ENCODE data around the gene GRIK2.

GRIK2 gene

DNA sequence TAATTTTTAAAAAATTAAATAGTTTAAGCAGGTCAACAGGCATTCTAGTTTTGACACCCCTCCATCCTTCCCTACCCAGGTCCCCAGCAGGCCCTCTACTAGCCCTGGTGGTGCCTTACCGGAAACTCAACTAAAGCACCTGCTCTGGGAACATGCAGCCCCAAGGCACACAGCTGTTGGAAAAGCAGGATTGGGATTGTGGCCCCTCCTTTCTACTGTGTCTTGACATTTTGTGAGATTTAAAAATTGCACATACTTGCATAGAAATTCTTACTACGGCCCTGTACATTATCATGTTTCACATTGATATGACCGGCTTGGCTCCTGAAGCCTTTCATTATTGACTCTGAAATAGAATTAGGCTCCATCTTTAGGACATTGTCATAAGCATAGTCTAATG lies 423.2 kb downstream of the GRIK2 start:
- no peak for DNase-seq

- DNase-seq: no peak
These were observed 424.5 kb downstream of the GRIK2 start for GRCh38 chr6:101818051-101818450.

DNA sequence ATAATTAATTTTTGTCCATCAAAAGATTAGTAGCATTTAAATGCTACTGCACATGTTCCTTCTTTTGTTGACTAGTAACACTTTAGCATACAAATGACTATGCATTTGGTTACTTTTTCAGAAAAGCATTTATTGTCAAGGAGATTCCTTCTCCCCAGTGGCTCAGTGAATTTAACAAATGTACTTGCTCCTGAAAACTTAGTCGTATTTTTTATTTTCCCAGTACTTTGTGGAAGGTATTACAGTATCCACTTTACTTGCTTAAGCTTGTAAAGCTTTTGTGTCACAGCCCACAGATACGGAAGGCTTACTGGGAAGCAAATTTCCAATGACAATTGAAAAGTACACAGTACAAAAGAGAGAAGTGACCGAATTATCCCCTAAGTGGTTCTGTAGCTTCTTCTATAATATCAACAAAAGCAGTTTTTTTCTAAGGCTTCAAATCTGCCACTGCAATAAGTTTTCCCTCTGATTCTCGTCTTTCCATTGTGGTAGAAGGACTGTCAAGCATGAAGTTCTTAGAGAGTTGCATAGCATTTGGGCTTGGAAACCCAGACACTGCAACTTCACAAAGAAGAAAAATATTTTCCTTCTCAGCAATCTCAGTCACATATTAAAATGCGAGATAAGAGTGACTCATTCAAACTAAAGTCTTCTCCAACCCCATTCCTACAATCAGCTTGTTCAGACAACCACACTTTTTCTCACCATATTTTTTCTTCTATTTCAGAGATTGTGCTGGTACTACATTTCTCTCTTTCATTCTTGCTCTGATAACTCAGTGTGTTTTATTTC lies 431.2 kb downstream of the GRIK2 start:
- DNase-seq: no peak

DNA sequence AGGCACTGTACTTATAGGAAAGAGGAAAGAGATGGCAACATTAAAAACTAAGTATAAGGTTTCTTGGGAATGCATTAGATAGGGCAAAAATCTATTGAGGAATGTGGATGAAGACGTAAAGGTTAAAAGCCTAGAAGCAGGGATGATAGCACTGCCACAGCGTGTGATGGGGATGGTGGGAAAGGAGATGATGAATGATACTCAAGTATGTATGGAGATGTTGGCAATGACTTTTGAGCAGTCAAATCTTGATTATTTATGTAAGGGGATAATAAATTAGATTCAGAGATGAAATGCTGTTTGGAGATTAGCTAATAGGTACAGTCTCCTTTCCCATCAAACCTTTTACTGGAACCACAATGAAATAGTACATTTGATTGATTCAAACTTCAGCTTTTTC lies 432.8 kb downstream of the GRIK2 start:
- no peak for DNase-seq

GRCh38 chr6:101826678-101827077 lies 433.2 kb downstream of the GRIK2 start:
- DNase-seq: no peak

DNA sequence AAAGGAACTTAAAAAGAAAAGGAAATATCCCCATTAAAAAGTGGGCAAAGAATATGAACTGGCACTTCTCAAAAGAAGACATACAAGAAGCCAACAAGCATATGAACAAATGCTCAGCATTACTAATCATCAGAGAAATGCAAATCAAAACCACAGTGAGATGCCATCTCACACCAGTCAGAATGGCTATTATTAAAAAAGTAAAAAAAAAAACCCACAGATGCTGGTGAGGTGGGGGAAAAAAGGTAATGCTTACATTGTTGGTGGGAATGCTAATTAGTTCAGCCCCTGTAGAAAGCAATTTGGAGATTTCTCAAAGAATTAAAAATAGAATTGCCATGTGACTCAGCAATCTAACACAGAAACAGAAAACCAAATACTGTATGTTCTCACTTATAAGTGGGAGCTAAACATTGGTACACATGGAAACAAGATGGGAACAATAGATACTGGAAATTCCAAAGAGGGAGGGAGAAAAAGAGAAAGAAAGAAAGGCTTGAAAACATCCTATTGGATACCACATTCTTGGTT lies 437.1 kb downstream of the GRIK2 start:
- DNase-seq: no peak

DNA sequence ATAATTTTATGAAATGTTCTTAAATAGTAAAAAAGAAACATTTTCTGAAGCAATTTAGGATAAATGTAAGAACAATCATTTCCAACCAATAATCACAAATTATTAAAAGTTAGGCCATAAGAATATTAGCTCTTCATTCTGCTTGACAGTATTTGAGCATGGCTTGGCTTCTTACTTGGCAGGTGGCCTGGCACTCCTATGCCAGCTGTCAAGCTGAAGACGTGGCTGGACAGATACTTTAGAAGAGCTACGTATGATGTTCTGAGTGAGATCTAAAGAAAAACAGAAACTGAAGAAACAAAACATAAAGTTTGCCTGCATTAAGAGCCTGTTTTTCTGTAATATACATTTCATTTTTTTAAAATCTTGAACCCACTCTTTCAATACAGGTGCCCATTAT lies 438.9 kb downstream of the GRIK2 start:
- DNase-seq: no peak

GRCh38 chr6:101840100-101840499 lies 446.6 kb downstream of the GRIK2 start:
- no peak for DNase-seq

DNA sequence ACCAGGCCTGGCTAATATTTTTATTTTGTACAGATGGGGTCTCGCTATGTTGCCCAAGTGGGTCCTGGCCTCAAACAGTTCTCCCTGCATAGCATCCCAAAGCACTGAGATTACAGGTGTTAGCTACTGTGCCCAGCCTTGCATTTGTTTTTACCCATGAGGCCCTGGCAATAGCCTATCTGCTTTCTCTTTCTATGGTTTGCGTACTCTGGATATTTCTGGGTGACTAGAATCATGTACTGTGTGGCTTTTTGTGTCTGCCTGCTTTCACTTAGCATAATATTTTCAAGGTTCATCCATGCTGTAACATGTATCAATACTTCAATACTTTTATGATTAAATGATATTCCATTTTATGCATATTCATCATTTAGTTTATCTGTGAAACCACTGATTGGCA lies 451.7 kb downstream of the GRIK2 start:
- DNase-seq: no peak

DNA sequence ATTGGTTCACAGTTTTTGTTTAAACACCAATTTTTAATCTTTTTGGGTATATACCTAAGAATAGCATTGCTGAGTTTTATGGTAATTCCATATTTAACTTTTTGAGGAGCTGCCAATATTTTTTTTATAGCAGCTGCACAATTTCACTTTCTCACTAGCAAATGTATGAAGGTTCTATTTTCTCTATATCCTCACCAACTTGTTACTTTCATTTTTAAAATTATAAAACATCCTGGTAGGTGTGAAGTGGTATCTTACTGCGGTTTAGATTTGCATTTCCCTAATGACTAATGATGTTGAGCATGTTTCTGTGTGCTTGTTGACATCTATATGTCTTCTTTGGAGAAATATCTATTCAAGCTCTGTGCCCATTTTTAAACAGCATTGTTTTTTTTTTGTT lies 452.1 kb downstream of the GRIK2 start:
- no peak for DNase-seq

- DNase-seq: no peak
These were observed 454.2 kb downstream of the GRIK2 start for GRCh38 chr6:101847690-101848089.

DNA sequence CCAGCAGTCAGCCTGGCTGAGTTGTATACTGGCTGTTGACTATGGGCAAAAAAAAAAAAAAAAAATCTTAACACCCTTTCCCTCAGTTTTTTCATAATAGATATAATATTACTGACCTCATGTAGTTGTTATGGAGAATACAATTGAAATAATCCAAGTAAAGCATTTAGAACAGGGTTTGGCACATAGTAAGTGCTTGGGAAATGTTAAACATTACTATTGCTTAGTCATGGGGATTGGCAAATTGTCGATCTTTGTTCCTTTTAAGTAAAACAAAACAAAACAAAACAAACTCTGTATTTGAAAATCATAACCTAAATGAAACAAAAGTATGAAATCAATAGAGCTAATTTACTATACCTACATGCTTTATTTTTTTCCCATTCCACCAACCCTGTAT lies 458.4 kb downstream of the GRIK2 start:
- no peak for DNase-seq

- no peak for DNase-seq
These were observed 459.9 kb downstream of the GRIK2 start for GRCh38 chr6:101853231-101854085.

DNA sequence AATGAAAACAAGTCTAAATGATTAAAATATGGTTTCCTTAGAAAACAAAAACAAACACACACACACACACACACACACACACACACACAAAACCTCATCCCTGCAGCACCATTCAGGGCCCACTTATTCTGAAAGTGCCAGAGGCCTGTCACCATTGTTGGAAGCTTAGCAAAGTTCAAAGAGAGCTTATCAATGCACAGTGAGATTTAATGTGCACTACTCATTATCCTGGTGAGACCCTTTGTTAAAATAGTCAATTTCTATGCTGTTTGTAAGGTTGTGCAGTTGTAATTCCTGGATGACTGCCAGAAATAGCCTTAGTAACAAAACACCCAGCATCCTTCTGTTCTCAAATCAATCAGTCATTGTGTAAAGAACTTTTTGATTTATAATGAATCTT lies 482.9 kb downstream of the GRIK2 start:
- no peak for DNase-seq

DNA sequence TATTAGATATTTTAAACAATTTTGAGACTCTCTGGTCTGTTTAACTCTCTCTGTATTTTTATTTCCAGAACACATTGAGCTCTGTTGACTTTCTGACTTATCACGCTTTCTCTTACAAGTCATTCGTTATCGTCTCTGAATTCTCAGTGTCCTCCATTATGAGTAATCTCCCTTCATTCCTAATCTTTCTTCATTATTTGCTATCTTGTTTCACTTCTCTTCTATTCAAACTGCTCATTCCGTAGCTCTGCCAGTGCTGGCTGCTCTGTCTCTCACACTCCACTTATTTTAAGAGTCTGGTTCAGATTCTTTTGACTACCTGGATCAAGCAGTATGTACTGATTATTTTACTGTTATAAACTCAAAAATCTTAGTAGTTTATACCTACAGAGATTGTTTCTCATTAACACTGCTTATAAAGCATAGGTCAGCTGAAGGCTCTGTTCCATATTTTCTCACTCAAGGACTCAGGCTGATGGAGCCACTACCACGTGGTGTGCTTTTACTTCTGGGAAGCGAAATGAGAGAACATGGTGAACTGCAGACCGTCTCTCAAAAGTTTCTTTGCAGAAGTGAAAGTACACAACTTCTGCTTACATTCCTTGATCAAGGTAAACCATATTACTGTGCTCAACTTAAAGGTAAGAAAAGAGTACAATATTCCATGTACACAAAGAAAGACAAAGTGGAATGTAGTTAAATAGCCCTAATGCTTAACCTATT lies 485.2 kb downstream of the GRIK2 start:
- no peak for DNase-seq

DNA sequence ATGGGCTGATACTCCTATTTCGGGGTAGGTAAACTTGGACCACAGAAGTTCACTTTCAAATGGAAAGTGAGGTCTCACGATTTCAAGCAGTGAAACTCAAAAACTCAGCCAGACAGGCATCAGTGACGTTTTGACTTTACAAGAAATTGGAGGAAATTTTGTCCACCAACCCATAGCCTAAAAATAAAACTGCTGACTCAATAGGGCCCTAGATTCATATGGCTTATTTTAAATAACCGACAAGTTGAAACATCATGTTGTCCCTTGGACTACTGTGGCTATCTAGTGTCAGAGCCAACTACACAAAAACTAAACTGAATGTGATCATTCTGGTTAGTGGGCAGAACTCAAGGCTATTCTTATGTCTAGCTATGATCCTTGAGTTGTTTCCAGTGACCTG lies 486.3 kb downstream of the GRIK2 start:
- no peak for DNase-seq

DNA sequence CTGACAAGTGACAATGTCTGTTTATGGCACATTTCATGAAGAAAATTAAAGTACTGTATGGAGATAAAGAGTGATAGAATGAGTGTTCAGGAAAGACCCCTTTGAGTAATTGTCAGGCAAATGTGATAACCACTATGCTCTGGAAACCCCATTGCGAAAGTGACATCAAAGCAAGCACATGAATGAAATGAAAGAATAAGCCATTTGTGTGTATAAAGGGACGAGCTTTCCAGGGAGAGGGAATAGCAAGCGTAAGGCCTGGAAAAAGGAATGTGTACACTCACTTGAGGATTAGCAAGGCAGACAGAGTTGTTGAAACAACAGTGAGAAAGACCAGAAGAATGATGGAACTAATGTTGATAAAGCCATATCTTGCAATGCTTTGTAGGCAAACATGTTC lies 490.0 kb downstream of the GRIK2 start:
- no peak for DNase-seq

DNA sequence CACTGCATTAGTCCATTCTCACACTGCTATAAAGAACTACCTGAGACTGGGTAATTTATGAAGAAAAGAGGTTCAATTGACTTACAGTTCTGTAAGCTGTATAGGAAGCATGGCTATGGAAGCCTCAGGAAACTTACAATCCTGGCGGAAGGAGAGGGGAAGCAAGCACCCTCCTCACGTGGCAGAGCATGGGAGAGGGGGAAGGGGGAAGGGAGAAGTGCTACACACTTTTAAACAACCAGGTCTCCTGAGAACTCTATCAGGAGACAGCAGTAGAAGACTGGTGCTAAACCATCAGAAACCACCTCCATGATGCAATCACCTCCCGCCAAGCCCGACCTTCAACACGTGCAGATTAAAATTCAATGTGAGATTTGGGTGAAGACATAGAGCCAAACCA lies 494.0 kb downstream of the GRIK2 start:
- DNase-seq: no peak

DNA sequence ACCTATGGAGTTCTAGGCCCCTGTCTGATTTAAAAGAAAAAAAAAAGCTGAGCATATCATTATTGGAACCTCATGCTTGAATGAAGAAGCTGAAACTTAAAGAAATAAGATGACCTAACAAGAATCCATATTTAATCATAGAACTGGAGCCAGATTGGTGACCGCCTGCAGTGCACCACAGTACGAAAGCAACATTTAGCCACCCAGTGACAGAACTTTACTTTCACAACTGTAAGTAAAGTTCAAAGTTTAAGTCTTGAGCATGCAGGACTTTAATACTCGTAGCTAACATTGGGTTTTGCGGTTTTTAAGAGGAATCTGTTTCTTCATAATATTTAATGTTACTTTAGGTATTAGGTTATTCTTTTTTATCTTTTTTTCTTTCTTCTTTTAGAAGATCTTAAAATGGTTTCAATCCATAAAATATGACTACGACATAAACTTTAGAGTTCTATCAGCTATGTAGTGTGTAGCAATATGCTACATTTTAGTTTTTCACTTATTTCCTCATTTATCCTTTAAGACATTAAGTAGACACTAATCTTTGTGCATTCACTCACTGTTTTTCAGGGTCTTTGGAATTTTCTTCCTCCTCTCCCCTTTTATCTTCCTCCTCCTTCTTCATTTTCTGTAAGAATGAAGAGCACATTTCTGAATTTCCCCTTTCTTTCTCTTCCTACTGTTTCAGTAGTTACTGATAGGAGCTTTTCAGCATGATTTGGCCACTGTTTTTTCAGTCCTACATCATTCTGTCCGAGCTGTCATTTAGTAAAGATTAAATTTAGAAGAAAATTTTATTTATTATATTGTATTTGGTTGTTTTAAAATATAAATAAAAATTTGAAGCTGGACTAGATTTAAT lies 514.1 kb downstream of the GRIK2 start:
- no peak for DNase-seq

DNA sequence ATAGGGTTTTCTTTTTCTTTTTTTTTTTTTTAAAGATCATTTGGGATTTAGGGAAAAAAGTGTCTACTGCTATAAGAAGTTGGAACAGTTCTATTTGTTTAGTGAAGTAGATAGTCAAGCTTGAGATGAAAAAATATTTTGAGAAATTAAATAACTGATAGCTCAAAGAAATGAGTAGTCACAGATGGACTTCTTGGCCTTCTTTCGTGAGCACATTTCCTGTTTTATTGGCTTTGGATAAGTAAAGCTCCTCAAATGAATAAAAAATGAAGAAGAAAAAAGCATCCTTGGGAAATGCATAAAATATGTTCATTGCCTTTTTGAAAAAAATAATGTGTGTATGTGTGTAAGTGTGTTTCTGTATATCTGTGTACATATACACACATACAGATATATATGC lies 515.9 kb downstream of the GRIK2 start:
- no peak for DNase-seq

DNA sequence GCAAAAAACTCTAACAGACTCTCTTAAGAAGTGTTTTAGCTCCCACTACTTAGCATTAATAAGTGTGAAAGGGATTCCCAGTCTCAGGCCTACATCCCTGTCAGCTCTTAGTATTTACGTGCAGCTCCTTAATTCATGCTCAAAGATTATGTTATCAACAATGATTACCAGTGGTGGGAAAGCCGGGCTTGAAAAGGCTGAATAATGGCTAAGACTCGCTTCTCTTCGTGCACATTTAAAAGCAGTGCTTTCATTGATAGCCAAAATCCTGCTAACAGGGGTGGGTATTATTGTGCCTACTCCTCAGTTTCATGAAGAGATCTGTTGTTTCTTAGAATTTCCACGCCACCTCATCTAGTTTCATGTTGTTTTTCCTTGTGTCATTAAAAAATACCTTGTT lies 518.8 kb downstream of the GRIK2 start:
- no peak for DNase-seq

DNA sequence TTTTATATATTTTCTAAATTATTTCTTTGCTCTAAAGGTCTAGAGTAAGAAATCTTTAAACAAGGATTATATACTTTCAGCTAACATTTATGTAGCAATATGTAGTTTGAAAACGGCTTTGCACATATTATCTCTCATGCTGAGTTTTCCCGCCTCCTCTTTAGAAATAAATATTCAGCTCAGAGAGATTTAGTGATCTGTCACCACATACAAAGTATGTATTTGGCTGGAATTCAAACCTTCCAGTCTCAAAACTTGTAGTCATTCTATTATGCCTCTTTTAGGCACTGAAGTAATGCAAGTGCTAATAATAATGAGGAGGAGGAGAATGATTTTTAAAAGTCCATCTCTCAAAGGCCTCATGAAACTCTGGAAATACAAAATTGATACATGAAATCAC lies 525.0 kb downstream of the GRIK2 start:
- no peak for DNase-seq

Measured in stimulated activated CD4-positive, alpha-beta T cell treated with anti-CD3 and anti-CD28 coated beads, Interleukin-4, amount 100 ng/mL, for 1 hour (primary cell).